Renal cortex interstitium (tissue), 11 donors: ENCODE measurements around the gene RNF144A. TPM values are rescaled to one million over a fixed set of nuclear protein-coding genes. Genes with fewer than 3 reads are reported as not detected.

Source experiments
- DNase-seq, 11 donors: peaks; one replicate each; pipeline ENCODE4 v3.0.0-alpha.2; 2013; ENCODE audit warnings: low read depth in 9 of 11, low spot score in 4 of 11; ENCODE audit errors: extremely low read depth in 1 of 11
- polyA plus RNA-seq, 3 donors: library from polyadenylated mRNA; unstranded; fragments of 120-200 nt; gene quantifications; one replicate each; pipeline ENCODE4 v1.2.1, GENCODE V29; 2013; ENCODE audit not compliant: insufficient read length in 3 of 3

Gene RNF144A
- polyA plus RNA-seq, 3 donors = 56.8 to 59.5 (median 58.9) TPM

DNA sequence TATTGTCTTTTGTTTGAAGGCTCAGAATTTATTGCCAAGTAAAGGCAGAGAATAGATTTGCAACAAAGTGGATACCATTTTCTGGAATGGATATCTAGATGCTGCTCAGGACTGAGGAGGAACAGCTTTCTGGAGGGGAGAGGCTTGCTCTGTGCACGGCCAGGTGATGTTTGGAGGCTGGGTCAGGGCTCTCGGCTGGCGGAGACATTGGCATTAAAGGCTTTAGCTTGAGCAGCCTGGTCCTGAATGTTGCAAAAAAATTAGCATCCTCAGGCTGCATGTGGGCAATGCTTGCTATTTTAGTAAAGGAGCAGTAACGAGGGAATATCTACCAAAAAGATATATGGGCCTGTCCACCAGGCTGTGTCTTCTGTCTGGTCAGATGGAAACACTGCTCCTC lies 20.4 kb downstream of the RNF144A start:
- no peak for DNase-seq

DNA sequence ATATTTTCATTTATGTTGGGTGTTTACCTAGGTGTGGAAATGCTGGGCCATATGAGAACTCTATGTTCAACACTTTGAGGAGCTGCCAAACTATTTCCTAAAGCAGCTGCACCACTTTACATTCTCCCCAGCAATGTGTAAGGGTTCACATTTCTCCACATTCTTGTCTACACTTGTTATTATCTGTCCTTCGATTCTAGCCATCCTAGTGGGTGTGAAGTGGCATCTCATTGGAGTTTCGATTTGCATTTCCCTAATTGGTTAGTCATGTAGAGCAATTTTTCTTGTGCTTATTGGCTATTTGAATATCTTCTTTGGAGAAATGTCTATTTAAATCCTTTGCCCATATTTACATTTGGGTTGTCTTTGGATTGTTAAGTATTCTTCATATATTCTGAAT lies 21.9 kb downstream of the RNF144A start:
- no peak for DNase-seq

DNA sequence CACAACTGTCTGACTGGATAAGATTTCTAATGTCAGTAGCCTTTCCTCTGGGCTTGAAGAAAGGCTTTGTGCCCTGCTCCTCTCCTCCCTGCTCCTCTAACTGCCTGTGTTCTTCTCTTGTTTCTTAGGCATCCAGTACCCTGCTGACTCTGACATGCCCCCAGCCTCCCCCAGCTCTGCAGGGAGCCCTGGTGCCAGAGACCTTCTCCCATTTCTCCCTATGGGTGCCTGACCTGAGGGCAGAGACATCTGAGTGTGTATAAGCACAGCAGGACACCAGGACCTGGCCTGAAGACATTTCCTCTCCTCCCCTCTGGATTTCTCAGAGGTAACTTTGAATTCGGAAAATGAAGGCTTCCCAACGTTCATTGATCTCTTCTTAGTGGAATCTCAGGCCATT lies 23.6 kb downstream of the RNF144A start:
- DNase-seq = no peak

DNA sequence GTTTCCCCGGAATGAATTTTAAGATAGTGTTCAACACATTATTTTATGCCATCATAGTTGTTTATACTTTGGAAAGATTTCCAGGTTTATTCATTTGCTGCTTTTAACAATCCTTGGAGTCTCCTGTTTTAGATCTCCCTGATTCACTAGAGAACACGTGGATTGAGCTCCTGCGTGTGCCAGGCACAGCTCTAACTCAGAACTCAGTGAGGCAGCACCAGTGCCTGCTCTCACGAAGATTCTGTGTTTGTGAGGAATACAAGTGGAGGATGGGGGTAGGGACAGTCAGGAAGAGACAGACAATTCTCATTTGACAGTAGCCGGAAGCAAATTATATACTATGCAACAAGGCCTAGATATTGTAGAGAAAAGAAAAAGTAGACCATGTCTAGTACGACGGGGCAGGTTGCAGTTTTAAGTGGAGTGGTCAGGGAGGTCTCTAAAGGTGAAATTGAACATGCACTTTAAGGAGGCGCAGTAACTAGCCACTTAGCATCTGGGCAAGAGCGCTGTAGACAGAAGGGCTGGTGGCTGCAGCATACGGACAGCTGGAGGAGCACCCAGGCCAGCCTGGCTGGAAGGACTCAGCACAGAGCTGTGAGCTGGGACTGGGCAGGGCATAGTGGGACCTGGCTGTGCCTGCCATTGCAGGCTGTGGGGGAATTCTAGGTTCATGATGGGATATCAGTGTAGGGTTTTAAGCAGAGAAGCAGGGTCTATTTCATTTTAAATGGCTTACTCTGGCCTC lies 24.3 kb downstream of the RNF144A start:
- no peak for DNase-seq

DNA sequence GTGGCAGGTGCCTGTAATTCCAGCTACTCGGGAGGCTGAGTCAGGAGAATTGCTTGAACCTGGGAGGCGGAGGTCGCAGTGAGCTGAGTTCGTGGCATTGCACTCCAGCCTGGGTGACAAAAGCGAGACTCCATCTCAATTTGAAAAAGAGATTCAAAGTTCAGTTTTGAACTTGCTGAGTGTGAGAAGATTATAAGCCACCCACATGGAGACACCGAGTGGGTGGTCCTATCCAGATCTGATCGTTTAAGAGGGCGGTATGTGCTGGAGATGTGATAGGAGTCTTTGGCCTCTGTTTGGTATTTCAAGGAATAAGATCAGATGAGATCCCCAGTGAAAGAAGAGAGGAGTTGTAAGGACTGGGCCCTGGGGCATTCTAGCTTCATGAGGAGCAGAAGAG lies 25.6 kb downstream of the RNF144A start:
- DNase-seq = no peak

DNA sequence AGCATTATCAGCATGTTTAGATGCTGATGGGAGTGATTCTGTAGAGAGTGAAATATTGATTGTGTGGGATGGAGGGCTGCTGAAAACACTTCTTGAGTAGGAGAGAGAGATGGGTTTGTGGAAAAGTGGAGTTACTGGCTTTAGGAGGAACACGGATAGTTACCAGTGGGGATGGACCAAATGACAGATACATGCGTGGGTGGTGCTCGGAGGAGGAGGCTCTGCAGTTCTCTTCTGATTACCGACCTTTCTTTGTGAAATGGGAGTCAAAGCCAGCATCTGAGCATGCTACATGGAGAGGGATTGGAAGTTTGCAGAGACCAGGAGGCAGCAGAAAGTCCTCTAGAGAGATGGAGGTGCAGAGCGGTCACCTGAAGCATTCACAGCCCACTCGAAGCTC lies 26.3 kb downstream of the RNF144A start:
- DNase-seq = no peak

DNA sequence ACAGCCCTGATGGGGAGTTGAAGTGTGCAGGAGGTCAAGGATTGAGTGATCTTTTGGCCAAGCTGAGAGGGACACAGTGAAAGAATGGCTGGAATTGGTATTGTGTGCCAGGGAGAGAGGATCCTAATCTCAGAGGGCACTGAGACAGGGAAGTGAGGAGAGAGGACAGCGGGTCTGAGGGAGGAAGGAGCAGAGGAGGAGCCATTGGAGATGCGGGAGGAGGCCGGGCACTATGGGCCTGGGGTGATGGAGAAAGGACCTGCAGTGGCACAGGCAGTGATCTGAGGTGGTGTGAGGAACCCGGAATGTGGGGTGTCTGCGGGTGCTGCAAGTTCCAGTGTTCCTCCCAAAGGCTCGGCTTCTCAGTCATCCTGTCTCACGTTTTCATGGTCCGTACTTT lies 26.8 kb downstream of the RNF144A start:
- DNase-seq = no peak

DNA sequence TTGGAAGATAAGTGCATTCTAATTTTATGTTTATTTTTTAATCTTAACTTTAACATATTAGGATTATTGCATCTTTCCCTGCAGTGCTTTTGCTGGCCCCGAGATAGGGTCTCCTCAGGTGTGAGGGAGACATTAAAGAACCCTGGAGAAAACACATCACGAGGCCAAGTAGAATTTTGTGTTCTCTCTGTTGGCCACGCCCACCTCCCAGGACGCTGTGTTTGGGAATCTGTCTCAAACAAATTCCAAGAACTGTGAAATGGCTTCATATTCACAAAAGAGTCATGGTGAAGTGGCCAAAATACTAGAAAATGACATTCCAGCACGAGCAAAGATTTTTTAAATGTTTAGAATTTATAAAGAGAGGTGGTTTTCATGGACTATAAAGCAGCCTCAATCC lies 27.3 kb downstream of the RNF144A start:
- DNase-seq = no peak

DNA sequence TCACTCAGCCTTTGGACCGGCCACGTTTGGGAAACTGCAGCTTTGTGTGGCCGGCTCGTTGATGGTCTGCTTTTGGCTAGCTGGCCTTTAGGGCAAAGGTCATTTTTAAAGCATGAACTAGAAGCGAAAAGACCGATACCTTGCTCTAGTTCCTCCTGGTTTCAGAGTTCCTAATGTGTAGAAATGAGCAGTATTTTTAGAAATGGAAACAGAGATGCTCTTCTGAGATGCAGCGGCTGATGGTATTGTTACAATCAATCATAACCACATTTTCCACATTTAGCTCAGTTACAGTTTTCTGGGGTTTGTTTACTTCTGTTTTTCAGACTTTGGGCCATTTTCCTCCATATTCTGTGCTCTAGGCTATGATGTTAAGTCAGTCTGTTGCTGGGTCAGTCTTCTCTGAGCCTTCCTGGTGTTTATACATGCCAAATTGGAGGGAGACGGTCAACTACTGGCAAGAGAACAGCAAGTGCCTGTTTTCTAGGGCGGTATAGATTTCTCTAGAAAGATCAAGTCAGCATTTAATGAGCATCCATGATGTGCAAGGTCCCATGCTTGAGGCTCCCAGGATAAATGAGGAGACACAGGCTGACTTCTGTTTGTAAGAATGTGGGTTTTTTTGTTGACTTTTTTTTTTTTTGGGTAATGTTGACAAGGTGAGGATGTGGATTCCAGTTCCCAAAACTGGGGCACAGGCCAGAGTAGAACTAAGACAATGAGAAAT lies 28.0 kb downstream of the RNF144A start:
- DNase-seq = no peak

DNA sequence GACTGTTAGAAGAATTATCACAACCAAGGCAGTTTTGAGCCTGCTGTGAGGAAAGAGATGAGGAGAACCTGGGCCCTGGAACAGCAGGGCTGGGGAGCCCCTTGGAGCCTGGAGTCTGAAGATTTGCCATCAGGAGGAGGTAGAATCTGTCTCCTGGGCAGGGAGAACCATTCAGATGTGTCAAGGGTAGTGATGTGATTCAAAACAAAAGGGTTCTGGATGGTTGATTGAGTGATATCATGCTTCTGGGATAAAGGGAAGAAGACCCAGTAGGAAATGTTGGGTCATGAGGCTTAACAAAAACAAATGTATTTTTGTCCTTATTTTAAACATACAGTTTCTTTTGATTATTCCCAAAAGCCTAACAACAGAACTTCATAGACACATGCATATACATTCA lies 28.6 kb downstream of the RNF144A start:
- DNase-seq = no peak

DNA sequence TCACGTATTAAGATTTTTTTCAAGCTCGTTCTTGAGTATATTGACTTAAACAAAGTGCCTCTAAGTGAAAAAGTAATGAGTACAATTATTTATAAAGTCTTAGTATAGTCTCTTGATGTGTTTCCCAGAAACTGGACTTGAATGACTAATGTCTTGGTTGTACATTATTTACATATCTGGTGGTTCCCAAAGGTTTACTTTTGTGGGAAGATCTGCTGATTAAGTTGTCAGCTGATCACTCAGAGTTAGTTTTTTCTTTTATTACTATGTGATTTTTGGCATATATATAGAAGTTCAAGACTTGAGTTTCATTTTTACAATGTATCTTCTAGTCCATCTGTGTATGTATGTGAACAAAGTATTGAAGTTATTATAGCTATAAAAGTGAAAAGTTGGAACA lies 29.5 kb downstream of the RNF144A start:
- no peak for DNase-seq

DNA sequence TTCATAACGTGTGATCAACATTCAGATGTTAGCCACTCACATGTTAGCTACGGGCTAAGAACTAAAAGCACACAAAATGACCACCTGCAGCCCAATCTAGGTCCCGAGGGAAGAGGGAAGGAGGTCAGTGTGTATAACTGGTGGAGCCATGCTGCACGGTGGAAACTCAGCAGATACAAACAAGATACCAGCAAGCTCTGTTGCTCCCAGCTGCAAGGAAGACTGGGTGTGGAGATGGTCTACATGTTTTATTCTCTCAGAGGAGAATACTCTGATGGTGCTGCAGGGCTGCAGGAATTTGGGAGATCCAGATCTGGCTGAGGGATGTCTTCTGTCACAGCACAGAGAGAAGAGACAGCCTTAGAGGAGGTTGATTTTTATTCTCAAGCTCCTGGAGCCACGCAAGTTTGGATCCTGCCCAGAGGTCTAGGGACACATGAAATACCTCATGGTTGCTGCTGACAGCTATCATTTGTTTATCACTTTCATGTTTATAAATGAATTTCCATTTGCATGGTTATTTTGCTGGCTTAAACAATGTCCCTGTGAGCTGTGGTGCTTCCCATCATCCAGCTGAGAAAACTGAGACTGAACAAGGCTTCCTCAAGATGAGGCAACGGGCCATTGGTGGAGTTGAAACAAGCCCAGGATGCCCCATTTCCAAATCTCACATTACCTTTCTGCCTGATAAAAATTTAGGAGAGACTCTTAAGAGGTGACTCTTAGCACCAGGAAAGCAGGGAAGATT lies 30.9 kb downstream of the RNF144A start:
- DNase-seq = no peak

DNA sequence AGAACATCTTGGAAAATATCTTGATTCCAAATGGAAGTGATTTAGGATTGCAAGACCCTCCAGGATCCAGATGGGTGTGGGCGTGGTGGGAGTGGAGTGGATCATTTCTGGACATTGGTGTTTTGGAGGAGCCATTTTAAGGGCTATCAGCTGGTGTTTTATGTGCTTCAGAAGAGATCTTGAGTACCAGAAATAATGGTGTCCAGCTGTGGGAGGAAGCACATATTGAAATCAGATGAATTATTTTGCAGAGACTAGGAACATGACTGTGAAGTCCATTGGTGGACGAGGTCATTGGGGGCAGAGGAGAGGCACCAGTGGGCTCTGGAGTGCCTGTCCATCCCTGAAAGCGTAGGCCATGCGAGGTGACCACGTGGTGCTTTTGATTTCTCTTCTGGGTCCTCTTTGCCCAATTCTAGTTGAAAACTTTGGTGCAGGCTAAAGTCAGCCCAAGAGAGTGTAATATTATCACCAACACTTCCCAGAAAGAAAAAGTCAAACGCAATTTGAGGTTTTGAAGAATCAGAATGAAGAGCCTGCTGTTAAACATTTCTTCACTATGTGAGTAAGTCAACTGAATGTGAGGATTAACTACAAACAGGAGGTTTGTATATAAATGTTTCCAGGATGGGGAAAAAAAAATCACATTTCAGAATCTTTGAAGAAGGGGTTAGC lies 31.6 kb downstream of the RNF144A start:
- no peak for DNase-seq

DNA sequence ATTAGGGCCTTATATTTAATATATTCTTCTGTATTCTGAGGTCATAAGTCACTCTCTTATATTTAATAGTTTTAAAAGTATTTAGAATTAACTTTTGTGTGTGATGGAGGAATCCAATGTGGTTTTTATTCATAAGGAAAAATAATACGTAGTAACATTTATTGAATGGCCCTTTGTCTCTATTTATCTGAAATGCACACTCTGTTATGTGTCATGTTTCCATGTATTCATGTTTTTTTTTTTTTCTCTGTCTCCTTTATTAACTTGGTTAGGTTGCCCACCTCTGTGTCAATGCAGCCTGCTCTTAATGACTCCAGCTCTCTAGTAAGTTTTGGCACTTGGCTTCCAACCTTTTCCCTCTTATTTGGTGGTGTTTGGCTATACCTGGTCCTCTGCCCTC lies 33.8 kb downstream of the RNF144A start:
- DNase-seq = no peak

DNA sequence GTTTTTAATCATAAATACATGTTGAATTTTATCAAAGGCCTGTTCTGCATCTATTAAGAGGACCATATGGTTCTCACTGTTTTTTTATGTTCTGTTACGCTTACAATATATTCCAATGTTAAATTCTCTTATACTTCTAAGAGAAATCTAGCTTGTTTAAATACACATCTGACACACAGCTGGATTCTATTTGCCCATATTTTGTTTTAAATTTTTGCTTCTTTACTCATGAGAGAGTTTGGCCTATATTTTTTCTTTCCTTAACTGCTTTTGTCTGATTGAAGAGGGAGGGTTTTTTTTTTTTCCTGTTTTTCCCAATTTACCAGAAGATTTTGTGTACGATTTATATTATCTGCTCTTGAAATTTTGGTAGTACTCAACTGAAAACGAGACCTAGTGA lies 34.9 kb downstream of the RNF144A start:
- DNase-seq = no peak

DNA sequence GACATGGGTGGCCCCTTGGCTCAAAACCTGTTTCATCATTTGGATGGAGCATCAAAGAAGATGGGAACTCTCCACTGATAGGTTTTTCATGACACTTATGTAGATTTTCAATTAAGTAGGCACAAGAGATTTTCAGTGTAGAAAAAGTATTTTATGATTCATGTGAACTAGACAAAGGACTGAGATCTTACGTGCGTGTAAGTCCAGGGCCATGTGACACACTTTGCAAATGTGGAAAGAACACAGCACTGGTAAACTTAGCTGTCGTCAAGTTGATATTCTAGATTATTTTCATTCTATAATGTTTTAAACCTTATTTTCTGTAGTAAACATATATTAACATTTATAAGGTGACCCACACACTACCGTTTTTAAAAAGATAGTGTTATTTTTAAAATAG lies 37.4 kb downstream of the RNF144A start:
- no peak for DNase-seq

DNA sequence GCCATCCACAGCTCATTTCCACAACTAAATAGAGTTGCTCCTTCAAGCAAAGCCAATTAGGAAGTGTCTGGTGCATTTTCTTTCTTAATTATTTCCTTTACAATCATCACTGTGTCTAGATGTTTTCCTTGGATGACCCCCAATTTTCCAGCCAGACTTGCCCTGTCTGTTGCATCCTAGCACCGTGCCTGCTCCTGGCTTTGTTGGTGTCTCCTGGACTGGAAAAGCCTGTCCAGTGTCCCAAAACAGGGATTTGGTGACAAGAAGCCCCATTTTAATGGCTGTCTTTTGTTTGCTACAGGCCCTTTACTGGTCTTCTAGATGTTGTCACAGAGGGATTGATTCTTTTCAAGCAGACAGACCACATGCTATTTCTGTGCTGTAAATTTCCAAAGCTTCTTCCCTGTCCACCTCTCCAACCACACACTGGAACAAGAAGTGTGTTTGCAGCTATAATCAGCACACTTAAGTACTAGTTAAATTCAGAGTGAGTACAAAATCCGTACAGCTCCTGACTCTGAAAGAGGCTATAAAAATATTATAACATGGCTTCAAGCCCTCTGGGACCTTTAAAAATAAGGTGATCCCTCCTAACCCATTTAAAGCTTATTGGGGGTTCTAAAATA lies 38.4 kb downstream of the RNF144A start:
- no peak for DNase-seq

DNA sequence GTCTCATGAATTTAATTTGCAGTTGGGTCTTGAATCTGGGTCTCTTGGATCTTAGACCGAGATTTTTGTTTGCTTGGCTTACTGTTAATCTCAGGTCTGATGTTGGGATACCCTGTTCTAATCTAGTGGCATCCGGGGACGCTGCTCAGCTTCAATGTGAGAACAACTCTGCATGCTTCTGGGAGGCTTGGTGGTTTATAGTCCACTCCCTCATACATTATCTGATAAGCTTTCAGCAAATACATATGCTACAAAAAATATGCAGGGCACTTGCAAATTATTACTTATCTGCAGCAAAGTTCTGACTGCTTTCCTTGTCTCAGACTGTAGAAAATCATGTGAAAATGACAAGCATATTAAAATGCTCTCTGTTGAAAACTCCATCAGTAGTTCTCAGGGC lies 39.4 kb downstream of the RNF144A start:
- no peak for DNase-seq

DNA sequence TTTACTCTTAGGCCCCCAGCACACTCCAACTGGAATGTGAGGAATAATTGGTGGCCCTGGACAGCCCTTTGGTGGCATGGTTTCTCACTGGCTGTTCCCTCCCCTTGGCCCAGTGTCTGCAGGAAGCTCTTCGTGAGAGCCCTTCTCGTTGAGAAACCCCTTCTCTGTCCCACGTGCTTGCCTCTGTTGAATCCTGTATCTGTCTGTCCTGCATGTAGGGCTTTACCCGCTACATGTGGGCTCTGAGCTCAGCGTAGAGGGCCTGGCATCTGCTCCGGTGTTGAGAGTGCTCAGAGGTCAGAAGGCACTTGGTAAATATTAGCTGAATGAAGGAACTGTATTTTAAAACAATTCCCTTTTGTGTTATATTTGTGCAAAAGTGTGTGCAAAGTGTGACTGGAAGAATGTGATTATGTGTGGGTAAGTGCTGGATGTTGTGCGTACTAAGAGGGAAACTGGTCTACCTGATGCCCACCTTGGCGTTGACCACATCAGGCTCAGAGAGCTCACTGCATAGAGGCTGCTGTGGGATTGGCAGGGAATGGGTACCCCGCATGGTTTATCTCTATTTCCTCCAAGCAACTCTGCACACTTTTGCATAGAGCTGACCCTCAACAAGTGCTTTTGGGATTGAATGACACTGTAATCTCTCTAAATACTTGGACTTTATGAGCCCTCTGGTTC lies 40.0 kb downstream of the RNF144A start:
- no peak for DNase-seq
